ENCODE data around the gene SLIT3. TPM values are rescaled to one million over a fixed set of nuclear protein-coding genes. Genes with fewer than 3 reads are reported as not detected.
A peak's percentile ranks its signal among the peaks of the same experiment; 100 is the strongest.

SLIT3 gene
- total and polyA plus RNA-seq, 2 donors = 8.4 to 9.2 TPM

- Histone ChIP-seq H3K27ac (ENCODE audit: low read depth in 1 of 2, low read length in 1 of 2) (peak overlapping the region in 1 of 2 donors; percentile 56), H3K4me1 (ENCODE audit: control insufficient read depth in 2 of 2, insufficient read depth in 2 of 2, low read length in 2 of 2) (peaks cover 0 to 27% of the 10 kb centered on the region in 2 donors), H3K36me3 (ENCODE audit: control insufficient read depth in 2 of 2, insufficient read depth in 2 of 2, low read length in 1 of 2) (no peaks in the 10 kb centered on the region), H3K9me3 (ENCODE audit: control insufficient read depth in 2 of 2, insufficient read depth in 1 of 2, low read length in 1 of 2) (no peaks in the 10 kb centered on the region), H3K27me3 (ENCODE audit: control insufficient read depth in 2 of 2, insufficient read depth in 1 of 2, low read length in 1 of 2) (no peaks in the 10 kb centered on the region), H3K4me3 (ENCODE audit: low read length in 2 of 2) (no peak overlapping the region)
- WGBS = 96% methylated on average over 2 of the region's 2 CpGs
- DNase-seq (ENCODE audit: low read depth in 6 of 9, low spot score in 9 of 9) = no peak
Measured at GRCh38 chr5:169079697-169080096, 221.2 kb downstream of the SLIT3 start.

- WGBS = 92% methylated on average over 3 of the region's 3 CpGs
- H3K4me3 ChIP-seq (ENCODE audit: low read length in 2 of 2) = no peak overlapping the region
- no peaks in the 10 kb centered on the region for H3K4me1 ChIP-seq (ENCODE audit: control insufficient read depth in 2 of 2, insufficient read depth in 2 of 2, low read length in 2 of 2)
- H3K9me3 ChIP-seq (ENCODE audit: control insufficient read depth in 2 of 2, insufficient read depth in 1 of 2, low read length in 1 of 2) = no peaks in the 10 kb centered on the region
- H3K36me3 ChIP-seq (ENCODE audit: control insufficient read depth in 2 of 2, insufficient read depth in 2 of 2, low read length in 1 of 2) = no peaks in the 10 kb centered on the region
- no peak overlapping the region for H3K27ac ChIP-seq (ENCODE audit: low read depth in 1 of 2, low read length in 1 of 2)
- DNase-seq (ENCODE audit: low read depth in 6 of 9, low spot score in 9 of 9) = no peak
- no peaks in the 10 kb centered on the region for H3K27me3 ChIP-seq (ENCODE audit: control insufficient read depth in 2 of 2, insufficient read depth in 1 of 2, low read length in 1 of 2)
Measured at GRCh38 chr5:169074839-169075238, 226.1 kb downstream of the SLIT3 start.

DNA sequence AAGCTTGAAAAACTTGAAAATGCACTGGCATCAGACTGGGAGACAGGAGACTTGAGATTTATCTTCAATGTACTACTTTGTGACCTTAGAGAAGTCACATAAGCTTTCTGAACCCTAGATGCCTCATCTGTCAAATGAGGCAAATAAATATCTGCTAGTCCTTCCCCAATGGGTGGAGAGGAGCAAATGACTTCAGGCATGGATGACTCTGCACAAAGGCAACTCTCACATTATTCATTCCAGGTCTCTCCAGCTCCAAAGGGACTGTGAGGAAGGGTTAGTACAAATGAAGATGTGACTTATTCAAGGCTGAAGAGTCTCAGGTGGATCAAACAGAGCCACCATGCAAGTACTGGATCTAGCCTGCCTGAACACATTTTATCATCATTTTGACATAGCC is 228.7 kb downstream of the SLIT3 start:
- H3K27me3 ChIP-seq (ENCODE audit: control insufficient read depth in 2 of 2, insufficient read depth in 1 of 2, low read length in 1 of 2) = no peaks in the 10 kb centered on the region
- no peaks in the 10 kb centered on the region for H3K36me3 ChIP-seq (ENCODE audit: control insufficient read depth in 2 of 2, insufficient read depth in 2 of 2, low read length in 1 of 2)
- no peak overlapping the region for H3K27ac ChIP-seq (ENCODE audit: low read depth in 1 of 2, low read length in 1 of 2)
- no peak overlapping the region for H3K4me3 ChIP-seq (ENCODE audit: low read length in 2 of 2)
- H3K4me1 ChIP-seq (ENCODE audit: control insufficient read depth in 2 of 2, insufficient read depth in 2 of 2, low read length in 2 of 2) = no peaks in the 10 kb centered on the region
- H3K9me3 ChIP-seq (ENCODE audit: control insufficient read depth in 2 of 2, insufficient read depth in 1 of 2, low read length in 1 of 2) = no peaks in the 10 kb centered on the region
- DNase-seq (ENCODE audit: low read depth in 6 of 9, low spot score in 9 of 9) = no peak

DNA sequence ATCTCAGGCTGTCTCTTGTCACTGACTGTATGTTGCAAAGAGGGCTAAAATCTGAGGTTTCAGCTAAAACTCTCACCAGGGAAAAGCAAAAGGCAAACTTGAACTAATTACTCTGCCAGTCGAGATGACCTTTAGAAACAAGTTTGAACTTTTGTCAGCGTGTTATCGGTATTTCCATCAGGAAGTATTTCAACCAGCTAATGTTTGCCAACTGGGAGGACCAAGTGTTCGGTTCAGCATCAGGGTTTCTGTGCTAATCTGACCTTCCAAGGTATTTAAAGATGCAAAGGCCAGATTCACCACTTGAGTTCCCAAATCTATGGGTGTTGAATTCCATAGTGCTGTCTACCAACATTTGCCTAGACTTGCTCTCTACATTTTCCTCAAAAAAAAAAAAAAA is 230.5 kb downstream of the SLIT3 start:
- Histone ChIP-seq H3K4me1 (ENCODE audit: control insufficient read depth in 2 of 2, insufficient read depth in 2 of 2, low read length in 2 of 2) (no peaks in the 10 kb centered on the region), H3K4me3 (ENCODE audit: low read length in 2 of 2) (no peak overlapping the region), H3K27me3 (ENCODE audit: control insufficient read depth in 2 of 2, insufficient read depth in 1 of 2, low read length in 1 of 2) (no peaks in the 10 kb centered on the region), H3K36me3 (ENCODE audit: control insufficient read depth in 2 of 2, insufficient read depth in 2 of 2, low read length in 1 of 2) (no peaks in the 10 kb centered on the region), H3K9me3 (ENCODE audit: control insufficient read depth in 2 of 2, insufficient read depth in 1 of 2, low read length in 1 of 2) (no peaks in the 10 kb centered on the region), H3K27ac (ENCODE audit: low read depth in 1 of 2, low read length in 1 of 2) (no peak overlapping the region)
- DNase-seq (ENCODE audit: low read depth in 6 of 9, low spot score in 9 of 9) = no peak
- 78% methylated on average over 4 of the region's 4 CpGs for WGBS

DNA sequence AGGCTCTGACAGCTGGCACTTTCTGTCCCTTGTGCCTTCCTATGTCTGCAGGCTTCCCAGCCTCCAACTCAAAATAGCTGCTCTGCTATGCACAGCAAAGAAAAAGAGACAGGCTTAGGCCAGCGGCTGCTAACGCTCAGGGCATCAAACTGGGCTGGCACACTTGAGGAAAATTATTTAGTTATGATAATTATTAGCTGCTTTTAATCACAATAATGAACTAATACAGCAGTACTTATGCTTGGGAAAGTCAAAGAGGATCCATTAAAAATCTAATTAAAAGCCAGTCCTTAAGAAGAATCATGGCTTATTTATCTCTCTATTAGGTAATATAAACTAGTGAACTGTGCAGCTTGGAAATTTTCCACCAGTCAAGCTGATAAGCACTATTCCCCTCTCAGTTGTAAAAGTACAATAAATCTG is 233.2 kb downstream of the SLIT3 start:
- Histone ChIP-seq H3K4me1 (ENCODE audit: control insufficient read depth in 2 of 2, insufficient read depth in 2 of 2, low read length in 2 of 2) (no peaks in the 10 kb centered on the region), H3K27me3 (ENCODE audit: control insufficient read depth in 2 of 2, insufficient read depth in 1 of 2, low read length in 1 of 2) (peaks cover 0 to 10% of the 10 kb centered on the region in 2 donors), H3K4me3 (ENCODE audit: low read length in 2 of 2) (no peak overlapping the region), H3K27ac (ENCODE audit: low read depth in 1 of 2, low read length in 1 of 2) (no peak overlapping the region), H3K36me3 (ENCODE audit: control insufficient read depth in 2 of 2, insufficient read depth in 2 of 2, low read length in 1 of 2) (no peaks in the 10 kb centered on the region), H3K9me3 (ENCODE audit: control insufficient read depth in 2 of 2, insufficient read depth in 1 of 2, low read length in 1 of 2) (no peaks in the 10 kb centered on the region)
- 92% methylated on average over 2 of the region's 2 CpGs for WGBS
- DNase-seq (ENCODE audit: low read depth in 6 of 9, low spot score in 9 of 9) = no peak

GRCh38 chr5:169065400-169065799 is 235.5 kb downstream of the SLIT3 start:
- Histone ChIP-seq H3K36me3 (ENCODE audit: control insufficient read depth in 2 of 2, insufficient read depth in 2 of 2, low read length in 1 of 2) (no peaks in the 10 kb centered on the region), H3K27ac (ENCODE audit: low read depth in 1 of 2, low read length in 1 of 2) (no peak overlapping the region), H3K27me3 (ENCODE audit: control insufficient read depth in 2 of 2, insufficient read depth in 1 of 2, low read length in 1 of 2) (peaks cover 0 to 10% of the 10 kb centered on the region in 2 donors), H3K4me1 (ENCODE audit: control insufficient read depth in 2 of 2, insufficient read depth in 2 of 2, low read length in 2 of 2) (no peaks in the 10 kb centered on the region), H3K9me3 (ENCODE audit: control insufficient read depth in 2 of 2, insufficient read depth in 1 of 2, low read length in 1 of 2) (no peaks in the 10 kb centered on the region), H3K4me3 (ENCODE audit: low read length in 2 of 2) (no peak overlapping the region)
- DNase-seq (ENCODE audit: low read depth in 6 of 9, low spot score in 9 of 9) = no peak
- whole genome bisulfite sequencing = 79% methylated on average over 5 of the region's 5 CpGs

DNA sequence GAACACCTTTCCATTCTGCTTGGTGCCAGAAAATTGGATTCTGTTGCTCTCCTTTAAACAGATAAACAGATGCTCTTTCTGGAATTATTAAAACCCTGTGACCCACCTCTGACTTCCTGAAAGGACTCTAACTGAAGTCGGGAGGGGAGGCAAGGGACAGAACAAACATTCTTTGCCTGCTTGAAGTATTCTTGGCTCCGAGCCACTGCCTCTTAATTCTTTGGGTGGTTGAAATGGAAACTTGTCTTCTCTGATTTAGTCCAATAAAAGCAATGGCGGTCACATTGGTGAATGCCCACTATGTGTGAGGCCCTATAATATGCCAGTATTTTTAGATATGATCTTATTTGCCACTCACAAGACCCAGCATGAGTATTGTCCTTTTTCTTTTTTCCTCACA is 236.8 kb downstream of the SLIT3 start:
- peaks cover 0 to 10% of the 10 kb centered on the region in 2 donors for H3K27me3 ChIP-seq (ENCODE audit: control insufficient read depth in 2 of 2, insufficient read depth in 1 of 2, low read length in 1 of 2)
- H3K4me1 ChIP-seq (ENCODE audit: control insufficient read depth in 2 of 2, insufficient read depth in 2 of 2, low read length in 2 of 2) = no peaks in the 10 kb centered on the region
- WGBS = 74% methylated on average over 3 of the region's 3 CpGs
- no peak for DNase-seq (ENCODE audit: low read depth in 6 of 9, low spot score in 9 of 9)
- H3K27ac ChIP-seq (ENCODE audit: low read depth in 1 of 2, low read length in 1 of 2) = no peak overlapping the region
- H3K36me3 ChIP-seq (ENCODE audit: control insufficient read depth in 2 of 2, insufficient read depth in 2 of 2, low read length in 1 of 2) = no peaks in the 10 kb centered on the region
- H3K4me3 ChIP-seq (ENCODE audit: low read length in 2 of 2) = no peak overlapping the region
- H3K9me3 ChIP-seq (ENCODE audit: control insufficient read depth in 2 of 2, insufficient read depth in 1 of 2, low read length in 1 of 2) = no peaks in the 10 kb centered on the region

DNA sequence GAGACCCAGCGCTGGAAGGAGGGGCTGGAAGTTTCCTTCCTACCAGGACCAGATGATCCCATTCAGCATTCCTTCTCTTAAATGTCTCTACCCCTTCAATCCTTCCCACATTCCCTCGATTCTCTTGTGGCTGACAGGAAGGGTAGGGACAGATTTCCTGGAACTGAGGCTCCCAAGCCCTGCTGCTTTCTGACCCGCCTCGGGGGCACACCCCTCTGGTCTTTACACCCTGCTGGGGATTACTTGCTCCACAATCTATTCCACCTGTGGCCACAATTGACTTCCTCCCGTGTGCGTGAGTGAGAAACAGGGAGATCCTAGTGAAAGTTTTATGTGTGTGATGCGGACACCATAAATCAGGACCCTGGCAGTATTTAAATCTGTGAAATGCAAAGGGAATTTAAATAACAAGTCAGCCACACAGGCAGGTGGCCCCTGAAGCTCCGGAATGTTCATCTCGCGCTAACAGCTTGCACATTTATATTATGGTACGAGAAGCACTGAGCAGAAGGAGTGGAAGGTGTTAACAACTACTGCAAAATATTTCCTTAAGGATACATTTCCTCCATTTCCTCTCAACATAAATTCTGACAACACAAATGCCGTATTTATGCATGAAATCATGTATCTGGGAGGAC is 237.5 kb downstream of the SLIT3 start:
- DNase-seq (ENCODE audit: low read depth in 6 of 9, low spot score in 9 of 9) = no peak
- H3K4me3 ChIP-seq (ENCODE audit: low read length in 2 of 2) = no peak overlapping the region
- H3K27ac ChIP-seq (ENCODE audit: low read depth in 1 of 2, low read length in 1 of 2) = no peak overlapping the region
- H3K36me3 ChIP-seq (ENCODE audit: control insufficient read depth in 2 of 2, insufficient read depth in 2 of 2, low read length in 1 of 2) = no peaks in the 10 kb centered on the region
- H3K4me1 ChIP-seq (ENCODE audit: control insufficient read depth in 2 of 2, insufficient read depth in 2 of 2, low read length in 2 of 2) = no peaks in the 10 kb centered on the region
- H3K9me3 ChIP-seq (ENCODE audit: control insufficient read depth in 2 of 2, insufficient read depth in 1 of 2, low read length in 1 of 2) = no peaks in the 10 kb centered on the region
- whole genome bisulfite sequencing = 66% methylated on average over 12 of the region's 12 CpGs
- peaks cover 0 to 10% of the 10 kb centered on the region in 2 donors for H3K27me3 ChIP-seq (ENCODE audit: control insufficient read depth in 2 of 2, insufficient read depth in 1 of 2, low read length in 1 of 2)

DNA sequence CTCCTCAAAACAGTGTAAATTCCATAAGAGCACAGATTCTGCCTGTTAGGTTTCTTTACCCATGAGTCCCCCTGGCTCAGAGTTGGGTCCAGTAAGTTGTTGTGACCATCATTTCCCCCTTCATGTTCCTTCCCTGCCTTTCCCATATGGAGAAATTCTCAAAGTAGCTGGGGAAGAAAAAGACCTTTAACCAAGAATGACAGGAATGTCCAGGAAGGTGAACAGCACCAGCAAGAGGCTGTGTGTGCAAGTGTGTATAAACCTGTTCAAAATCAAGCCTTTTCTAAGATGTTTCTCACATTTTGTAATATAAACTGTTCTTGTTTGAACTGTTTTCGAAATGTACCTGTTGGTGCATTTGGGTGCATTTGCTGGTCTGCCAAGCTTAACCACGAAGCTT is 238.2 kb downstream of the SLIT3 start:
- Histone ChIP-seq H3K4me3 (ENCODE audit: low read length in 2 of 2) (no peak overlapping the region), H3K4me1 (ENCODE audit: control insufficient read depth in 2 of 2, insufficient read depth in 2 of 2, low read length in 2 of 2) (no peaks in the 10 kb centered on the region), H3K36me3 (ENCODE audit: control insufficient read depth in 2 of 2, insufficient read depth in 2 of 2, low read length in 1 of 2) (no peaks in the 10 kb centered on the region), H3K9me3 (ENCODE audit: control insufficient read depth in 2 of 2, insufficient read depth in 1 of 2, low read length in 1 of 2) (no peaks in the 10 kb centered on the region), H3K27me3 (ENCODE audit: control insufficient read depth in 2 of 2, insufficient read depth in 1 of 2, low read length in 1 of 2) (peaks cover 0 to 10% of the 10 kb centered on the region in 2 donors), H3K27ac (ENCODE audit: low read depth in 1 of 2, low read length in 1 of 2) (no peak overlapping the region)
- WGBS = 84% methylated on average over 2 of the region's 2 CpGs
- no peak for DNase-seq (ENCODE audit: low read depth in 6 of 9, low spot score in 9 of 9)

Measured in thymus (tissue), 11 donors.